BJ (cell line): Measurements from ENCODE around the gene CLTCL1. TPM values are rescaled to one million over a fixed set of nuclear protein-coding genes. Genes with fewer than 3 reads are reported as not detected.

Experiments used
- CTCF ChIA-PET: fragments of 350-600 bp; formaldehyde crosslinking; extraction: SDS; loops from one replicate; lab custom pipeline; 2021; ENCODE audit warnings: antibody characterized with exemption, inconsistent platforms; lab: Yijun Ruan, JAX
- POLR2A ChIA-PET: fragments of 300-600 bp; sonication (Branson Sonifier 250); formaldehyde crosslinking; extraction: SDS; loops from one replicate; lab custom pipeline; 2021; ENCODE audit warnings: antibody characterized with exemption; lab: Charles Lee
- DNase-seq: peaks from one replicate; pipeline ENCODE4 v3.0.0-alpha.2; 2011; ENCODE audit warnings: low read depth
- H3K27me3 ChIP-seq: 2 replicates; pipeline ENCODE4 v1.6.0; 2011; ENCODE audit warnings: low read length; ENCODE audit not compliant: control insufficient read depth, insufficient read depth
- H3K36me3 ChIP-seq: 2 replicates; pipeline ENCODE4 v1.5.1; 2011; ENCODE audit warnings: low read length; ENCODE audit not compliant: control insufficient read depth, insufficient read depth
- H3K4me3 ChIP-seq: 2 replicates; pipeline ENCODE4 v1.5.1; 2011; ENCODE audit warnings: low read depth, mild to moderate bottlenecking, control low read depth, low read length
- polyA plus RNA-seq: library from polyadenylated mRNA; depleted of rRNA; stranded (reverse); fragments of >200 nt; gene quantifications from 2 replicates; pipeline ENCODE4 v1.2.3, GENCODE V29; 2011; rRNA removed
- small RNA-seq: library from RNA; depleted of rRNA; stranded (forward); fragments of <200 nt; gene quantifications from one replicate; pipeline ENCODE3, GENCODE V24; 2012; ENCODE audit warnings: low replicate concordance, low read depth; ENCODE audit not compliant: insufficient read length
- TF ChIP-seq, protein P1 (sequence below): IDR thresholded peaks from 2 replicates; pipeline ENCODE4 v1.5.1; 2011; ENCODE audit warnings: low read depth, mild to moderate bottlenecking, control low read depth, inconsistent platforms, low read length, moderate library complexity; ENCODE audit not compliant: insufficient read depth

CLTCL1 gene
- polyA plus RNA-seq, 1 experiment, result 14.0 TPM

DNA sequence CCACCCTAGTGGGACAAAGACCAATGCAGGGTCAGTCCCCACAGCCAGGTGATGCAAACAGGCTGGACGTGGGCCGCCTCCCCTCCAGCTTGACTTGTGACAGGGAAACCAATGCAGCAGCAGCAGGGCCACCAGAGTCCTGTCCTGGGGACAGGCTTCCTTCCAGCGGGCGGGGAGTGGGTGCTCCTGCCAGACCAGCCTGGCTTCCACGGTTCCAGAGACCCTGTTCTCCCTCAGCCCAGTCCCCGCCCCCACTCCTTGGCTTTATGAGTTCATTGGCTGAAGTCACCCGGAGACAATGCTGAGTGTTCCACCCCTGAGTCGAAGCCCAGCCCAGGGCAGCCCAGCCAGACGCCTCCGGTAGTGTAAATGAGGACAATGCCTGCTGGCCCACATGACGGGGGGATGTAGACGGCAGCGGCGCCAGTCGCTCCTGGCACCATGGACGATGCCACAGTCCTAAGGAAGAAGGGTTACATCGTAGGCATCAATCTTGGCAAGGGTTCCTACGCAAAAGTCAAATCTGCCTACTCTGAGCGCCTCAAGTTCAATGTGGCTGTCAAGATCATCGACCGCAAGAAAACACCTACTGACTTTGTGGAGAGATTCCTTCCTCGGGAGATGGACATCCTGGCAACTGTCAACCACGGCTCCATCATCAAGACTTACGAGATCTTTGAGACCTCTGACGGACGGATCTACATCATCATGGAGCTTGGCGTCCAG lies 160.4 kb downstream of the CLTCL1 start, which contains the start of gene TSSK2:
TSS of gene TSSK2 (plus strand) at position 350 of the 726 bp plus-strand sequence. CDS start at position 442, 92 bp downstream.
- no peak for DNase-seq
- CTCF ChIA-PET, result interaction anchor here (3.5 kb wide), 1 partner anchor 13 kb away, joined by 16 read pairs; the partner anchor contains the start of gene ESS2
- POLR2A ChIA-PET, result no interaction called here
- TF ChIP-seq, protein P1, sequence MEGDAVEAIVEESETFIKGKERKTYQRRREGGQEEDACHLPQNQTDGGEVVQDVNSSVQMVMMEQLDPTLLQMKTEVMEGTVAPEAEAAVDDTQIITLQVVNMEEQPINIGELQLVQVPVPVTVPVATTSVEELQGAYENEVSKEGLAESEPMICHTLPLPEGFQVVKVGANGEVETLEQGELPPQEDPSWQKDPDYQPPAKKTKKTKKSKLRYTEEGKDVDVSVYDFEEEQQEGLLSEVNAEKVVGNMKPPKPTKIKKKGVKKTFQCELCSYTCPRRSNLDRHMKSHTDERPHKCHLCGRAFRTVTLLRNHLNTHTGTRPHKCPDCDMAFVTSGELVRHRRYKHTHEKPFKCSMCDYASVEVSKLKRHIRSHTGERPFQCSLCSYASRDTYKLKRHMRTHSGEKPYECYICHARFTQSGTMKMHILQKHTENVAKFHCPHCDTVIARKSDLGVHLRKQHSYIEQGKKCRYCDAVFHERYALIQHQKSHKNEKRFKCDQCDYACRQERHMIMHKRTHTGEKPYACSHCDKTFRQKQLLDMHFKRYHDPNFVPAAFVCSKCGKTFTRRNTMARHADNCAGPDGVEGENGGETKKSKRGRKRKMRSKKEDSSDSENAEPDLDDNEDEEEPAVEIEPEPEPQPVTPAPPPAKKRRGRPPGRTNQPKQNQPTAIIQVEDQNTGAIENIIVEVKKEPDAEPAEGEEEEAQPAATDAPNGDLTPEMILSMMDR, result no peak
- Histone ChIP-seq H3K27me3 (no peaks in the 10 kb centered on the region), H3K36me3 (peaks cover 14% of the 10 kb centered on the region), H3K4me3 (no peak within 1 kb of the TSS)

DNA sequence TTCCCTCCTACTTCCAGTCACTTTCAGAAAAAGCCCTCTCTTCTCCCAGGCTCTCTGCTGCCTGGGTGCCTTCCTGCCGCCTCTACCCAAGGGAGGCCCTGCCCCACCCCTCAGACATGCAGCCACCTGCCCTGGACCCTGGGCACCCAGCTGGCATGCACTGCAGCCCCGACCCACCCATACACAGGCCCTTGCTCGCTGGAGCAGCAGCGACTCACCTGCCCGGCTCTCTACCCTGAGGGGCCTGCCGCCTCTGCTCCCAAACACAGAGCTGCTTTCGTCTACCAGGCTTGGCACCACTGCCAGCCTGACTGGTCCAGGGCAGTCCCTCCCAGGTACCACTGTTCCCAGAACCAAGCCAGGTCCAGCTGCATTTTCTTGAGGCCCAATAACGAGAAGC lies 161.6 kb downstream of the CLTCL1 start:
- no peak overlapping the region for H3K4me3 ChIP-seq
- no peak for DNase-seq
- POLR2A ChIA-PET, result no interaction called here
- peaks cover 11% of the 10 kb centered on the region for H3K36me3 ChIP-seq
- TF ChIP-seq, protein P1, result no peak
- CTCF ChIA-PET, result interaction anchor here (0.6 to 3.5 kb wide), 2 partner anchors 15 to 23 kb away, joined by 4 to 16 read pairs; partner anchors contain the start of gene ESS2
- H3K27me3 ChIP-seq, result no peaks in the 10 kb centered on the region; the same call in 1 of the 2 replicates

Small RNA genes lying within 50 kb of the gene (small RNA-seq; reads per million reads assigned to genes)
- gene AC000081.1 (not detected), gene RF00398 (not detected)

Other genes with a start within 250 kb of the CLTCL1 start
- gene DGCR2, start 169.3 kb downstream of the CLTCL1 start, polyA plus RNA-seq, result 32.2 and 44.3 TPM in 2 replicates
- gene TSSK2, start 160.4 kb downstream of the CLTCL1 start, polyA plus RNA-seq, result not detected in 2 replicates
- gene ESS2, start 147.1 kb downstream of the CLTCL1 start, polyA plus RNA-seq, result 11.3 and 19.4 TPM in 2 replicates
- not detected in 2 replicates for gene GSC2, start 141.4 kb downstream of the CLTCL1 start, polyA plus RNA-seq
- 19.6 and 36.9 TPM in 2 replicates for gene SLC25A1, start 113.0 kb downstream of the CLTCL1 start, polyA plus RNA-seq
- 13.6 and 17.1 TPM in 2 replicates for gene HIRA, start 140.0 kb upstream of the CLTCL1 start, polyA plus RNA-seq
- gene MRPL40, start 140.8 kb upstream of the CLTCL1 start, polyA plus RNA-seq, result 35.5 and 43.5 TPM in 2 replicates
- gene C22orf39, start 156.0 kb upstream of the CLTCL1 start, polyA plus RNA-seq, result 14.9 and 16.3 TPM in 2 replicates
- gene UFD1, start 187.5 kb upstream of the CLTCL1 start, polyA plus RNA-seq, result 129 and 135 TPM in 2 replicates
- 12.9 and 13.8 TPM in 2 replicates for gene CDC45, start 188.2 kb upstream of the CLTCL1 start, polyA plus RNA-seq
- 0.05 TPM in 1 of 2 replicates, not detected in the other for gene CLDN5, start 232.7 kb upstream of the CLTCL1 start, polyA plus RNA-seq